Measurements from ENCODE around the gene MAP2K5.

Gene MAP2K5

DNA sequence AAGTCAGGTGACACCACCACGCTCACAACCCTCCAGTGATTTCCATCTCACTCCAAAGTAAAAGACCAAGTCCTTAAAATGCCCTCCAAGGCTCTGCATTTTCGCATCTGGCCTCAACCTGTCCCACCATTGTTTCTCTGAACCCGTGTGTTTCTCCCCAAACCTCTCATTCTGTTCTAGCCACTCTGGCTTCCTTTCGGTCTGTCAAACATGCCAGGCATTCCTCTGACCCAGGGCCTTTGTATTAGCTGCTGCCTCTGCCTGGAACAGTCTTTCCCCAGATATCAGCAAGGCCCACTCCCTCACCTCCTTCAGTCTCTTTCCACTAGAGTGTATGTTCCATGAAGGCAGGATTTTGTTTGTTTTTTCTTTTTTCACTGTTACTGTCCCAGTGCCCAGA is 16.0 kb downstream of the MAP2K5 start:
- no peaks in the 10 kb centered on the region for H3K4me1 ChIP-seq (ENCODE audit: control insufficient read depth in 1 of 2, insufficient read depth in 2 of 2, low read length in 2 of 2)
- no peaks in the 10 kb centered on the region for H3K9me3 ChIP-seq (ENCODE audit: control insufficient read depth in 1 of 2, low read length in 2 of 2)
- no peak overlapping the region for H3K27ac ChIP-seq (ENCODE audit: low read depth, low read length)
- H3K9ac ChIP-seq (ENCODE audit: low read depth in 1 of 2, low read length in 2 of 2), result no peak overlapping the region
- no peaks in the 10 kb centered on the region for H3K27me3 ChIP-seq (ENCODE audit: control insufficient read depth in 1 of 2, insufficient read depth in 2 of 2, low read length in 2 of 2)
- H3K36me3 ChIP-seq (ENCODE audit: control insufficient read depth in 1 of 2, insufficient read depth in 2 of 2, low read length in 2 of 2), result peaks cover 9 to 16% of the 10 kb centered on the region in 2 donors
- no peak overlapping the region for H3K4me3 ChIP-seq (ENCODE audit: low read depth in 1 of 2, low read length in 2 of 2)

DNA sequence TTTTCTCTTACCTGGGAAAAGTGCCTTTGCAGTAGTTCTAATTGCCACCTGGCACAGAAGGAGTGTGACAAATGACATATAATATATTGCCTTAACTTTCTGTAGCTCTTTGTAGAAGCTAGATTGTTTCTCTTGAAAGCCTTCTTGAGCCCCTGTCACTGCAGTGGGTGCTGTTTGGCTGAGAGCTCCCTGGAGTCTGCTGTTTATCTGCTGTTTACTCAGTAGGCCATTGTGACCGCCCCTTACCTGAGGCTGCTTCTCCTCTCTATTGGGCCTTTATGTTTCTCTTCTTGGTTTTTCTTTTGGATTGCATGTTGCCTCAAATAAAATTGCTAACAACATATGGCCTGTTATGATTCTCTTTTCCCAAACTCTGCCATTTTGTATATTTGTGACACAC is 16.7 kb downstream of the MAP2K5 start:
- H3K36me3 ChIP-seq (ENCODE audit: control insufficient read depth in 1 of 2, insufficient read depth in 2 of 2, low read length in 2 of 2), result peaks cover 9 to 19% of the 10 kb centered on the region in 2 donors

DNA sequence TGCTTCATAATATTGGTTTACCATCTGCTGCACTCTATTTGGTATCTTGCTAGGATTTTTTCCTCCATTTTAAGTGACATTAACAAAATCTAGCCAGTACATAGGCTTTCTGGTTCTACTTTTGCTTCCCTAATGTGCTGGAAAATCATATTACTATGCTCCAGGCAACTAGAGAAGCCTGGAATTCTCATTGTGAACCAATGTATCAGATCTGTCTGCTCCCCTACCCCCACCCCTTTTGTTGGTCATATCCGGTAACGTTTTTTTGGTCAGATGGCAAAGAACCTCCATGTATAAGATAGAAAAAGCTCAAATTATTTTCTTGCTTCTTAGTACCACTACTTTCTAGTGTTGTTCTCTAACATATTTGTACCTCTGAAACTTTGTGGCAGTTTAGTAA is 17.1 kb downstream of the MAP2K5 start:
- Histone ChIP-seq H3K9me3 (ENCODE audit: control insufficient read depth in 1 of 2, low read length in 2 of 2) (no peaks in the 10 kb centered on the region), H3K27ac (ENCODE audit: low read depth, low read length) (no peak overlapping the region), H3K36me3 (ENCODE audit: control insufficient read depth in 1 of 2, insufficient read depth in 2 of 2, low read length in 2 of 2) (peaks cover 9 to 21% of the 10 kb centered on the region in 2 donors), H3K4me1 (ENCODE audit: control insufficient read depth in 1 of 2, insufficient read depth in 2 of 2, low read length in 2 of 2) (no peaks in the 10 kb centered on the region), H3K27me3 (ENCODE audit: control insufficient read depth in 1 of 2, insufficient read depth in 2 of 2, low read length in 2 of 2) (no peaks in the 10 kb centered on the region), H3K9ac (ENCODE audit: low read depth in 1 of 2, low read length in 2 of 2) (no peak overlapping the region), H3K4me3 (ENCODE audit: low read depth in 1 of 2, low read length in 2 of 2) (no peak overlapping the region)

More for the DNA sequence above, 16.7 kb downstream of the MAP2K5 start:
- Histone ChIP-seq H3K4me3 (ENCODE audit: low read depth in 1 of 2, low read length in 2 of 2) (no peak overlapping the region), H3K27ac (ENCODE audit: low read depth, low read length) (no peak overlapping the region), H3K9me3 (ENCODE audit: control insufficient read depth in 1 of 2, low read length in 2 of 2) (no peaks in the 10 kb centered on the region), H3K9ac (ENCODE audit: low read depth in 1 of 2, low read length in 2 of 2) (no peak overlapping the region), H3K4me1 (ENCODE audit: control insufficient read depth in 1 of 2, insufficient read depth in 2 of 2, low read length in 2 of 2) (no peaks in the 10 kb centered on the region), H3K27me3 (ENCODE audit: control insufficient read depth in 1 of 2, insufficient read depth in 2 of 2, low read length in 2 of 2) (no peaks in the 10 kb centered on the region)

DNA sequence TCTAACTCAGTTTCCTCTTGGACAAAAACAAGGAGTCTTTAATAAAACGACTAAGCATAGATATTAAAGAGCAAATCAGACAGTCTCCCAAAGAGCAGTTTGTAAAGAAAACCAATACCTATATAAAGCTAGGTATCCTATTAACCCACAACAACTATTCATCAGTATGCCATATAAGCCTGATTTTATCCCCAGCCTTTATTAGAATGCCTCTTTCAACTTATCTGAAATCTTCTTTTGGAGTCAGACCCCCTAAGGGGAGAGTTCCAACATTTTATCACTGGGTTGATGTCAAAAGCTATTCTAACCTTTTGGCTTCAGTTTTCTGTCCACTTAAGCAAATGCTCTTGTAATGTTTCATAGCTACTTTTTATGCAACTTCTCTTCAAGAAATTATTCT is 17.8 kb downstream of the MAP2K5 start:
- Histone ChIP-seq H3K4me3 (ENCODE audit: low read depth in 1 of 2, low read length in 2 of 2) (no peak overlapping the region), H3K27me3 (ENCODE audit: control insufficient read depth in 1 of 2, insufficient read depth in 2 of 2, low read length in 2 of 2) (no peaks in the 10 kb centered on the region), H3K9ac (ENCODE audit: low read depth in 1 of 2, low read length in 2 of 2) (no peak overlapping the region), H3K9me3 (ENCODE audit: control insufficient read depth in 1 of 2, low read length in 2 of 2) (no peaks in the 10 kb centered on the region), H3K36me3 (ENCODE audit: control insufficient read depth in 1 of 2, insufficient read depth in 2 of 2, low read length in 2 of 2) (peaks cover 9 to 21% of the 10 kb centered on the region in 2 donors), H3K27ac (ENCODE audit: low read depth, low read length) (no peak overlapping the region), H3K4me1 (ENCODE audit: control insufficient read depth in 1 of 2, insufficient read depth in 2 of 2, low read length in 2 of 2) (no peaks in the 10 kb centered on the region)

DNA sequence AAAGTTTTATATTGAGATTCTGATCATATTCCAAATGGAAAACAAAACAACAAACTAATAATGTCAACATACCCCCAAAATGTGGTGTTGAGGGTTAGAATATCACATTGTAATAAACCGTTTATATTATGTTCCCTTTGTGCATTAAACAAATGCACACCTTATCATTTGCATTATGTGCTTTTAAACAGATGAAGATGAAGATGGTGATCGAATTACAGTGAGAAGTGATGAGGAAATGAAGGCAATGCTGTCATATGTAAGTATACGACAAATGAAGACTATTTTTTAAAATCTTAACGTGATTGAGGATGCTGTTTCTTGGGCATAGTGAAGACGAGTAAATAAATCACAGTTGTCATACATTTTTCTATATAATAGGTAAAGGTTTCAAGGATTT is 20.6 kb downstream of the MAP2K5 start:
- no peak overlapping the region for H3K27ac ChIP-seq (ENCODE audit: low read depth, low read length)
- H3K27me3 ChIP-seq (ENCODE audit: control insufficient read depth in 1 of 2, insufficient read depth in 2 of 2, low read length in 2 of 2), result no peaks in the 10 kb centered on the region
- H3K4me3 ChIP-seq (ENCODE audit: low read depth in 1 of 2, low read length in 2 of 2), result no peak overlapping the region
- H3K36me3 ChIP-seq (ENCODE audit: control insufficient read depth in 1 of 2, insufficient read depth in 2 of 2, low read length in 2 of 2), result peaks cover 9 to 17% of the 10 kb centered on the region in 2 donors
- H3K9me3 ChIP-seq (ENCODE audit: control insufficient read depth in 1 of 2, low read length in 2 of 2), result no peaks in the 10 kb centered on the region
- no peak overlapping the region for H3K9ac ChIP-seq (ENCODE audit: low read depth in 1 of 2, low read length in 2 of 2)
- H3K4me1 ChIP-seq (ENCODE audit: control insufficient read depth in 1 of 2, insufficient read depth in 2 of 2, low read length in 2 of 2), result no peaks in the 10 kb centered on the region

DNA sequence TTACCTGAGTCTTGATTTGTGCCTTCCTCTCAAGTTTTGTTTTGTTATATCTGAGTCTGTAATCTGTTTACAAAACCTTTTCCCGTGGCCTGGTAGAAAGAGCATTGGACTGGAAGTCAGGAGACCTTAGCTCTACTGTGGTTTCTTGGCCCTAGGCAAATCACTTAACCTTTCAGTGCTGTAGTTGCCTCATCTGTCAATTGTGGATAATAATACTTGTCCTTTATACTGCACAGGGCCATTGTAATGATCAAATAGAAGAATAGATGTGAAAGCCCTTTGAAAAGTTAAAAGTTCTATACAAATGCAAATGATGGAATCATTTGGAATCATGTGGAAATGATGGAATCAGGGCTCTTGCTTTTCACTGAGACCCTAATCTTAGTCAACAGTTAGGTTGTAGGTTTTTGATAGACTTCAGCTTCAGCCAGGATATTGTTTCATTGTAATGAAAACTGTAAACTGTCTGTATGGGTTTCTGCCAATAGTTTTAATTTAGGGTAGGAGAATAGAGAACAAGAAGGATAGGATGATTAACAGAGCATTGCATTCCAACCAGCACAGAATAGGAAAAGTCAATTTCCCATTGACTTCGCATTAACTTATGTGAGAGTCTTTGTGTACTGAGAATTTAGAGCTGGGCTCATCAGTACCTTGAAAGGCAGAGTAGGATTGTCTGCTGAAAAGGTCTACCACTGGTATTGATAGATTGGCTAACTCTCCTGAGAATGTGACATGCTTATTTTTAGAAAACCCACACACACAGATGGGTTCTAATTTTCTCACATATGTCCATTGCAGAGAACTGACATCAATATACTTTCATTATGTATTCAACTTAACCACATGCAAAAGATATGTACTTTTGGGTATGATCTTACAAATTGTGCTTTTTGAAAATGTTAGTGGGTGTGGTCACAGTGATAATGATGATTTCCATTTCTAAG is 21.8 kb downstream of the MAP2K5 start:
- Histone ChIP-seq H3K36me3 (ENCODE audit: control insufficient read depth in 1 of 2, insufficient read depth in 2 of 2, low read length in 2 of 2) (peaks cover 2 to 5% of the 10 kb centered on the region in 2 donors), H3K27ac (ENCODE audit: low read depth, low read length) (no peak overlapping the region), H3K4me1 (ENCODE audit: control insufficient read depth in 1 of 2, insufficient read depth in 2 of 2, low read length in 2 of 2) (peaks cover 0 to 4% of the 10 kb centered on the region in 2 donors), H3K27me3 (ENCODE audit: control insufficient read depth in 1 of 2, insufficient read depth in 2 of 2, low read length in 2 of 2) (no peaks in the 10 kb centered on the region), H3K4me3 (ENCODE audit: low read depth in 1 of 2, low read length in 2 of 2) (no peak overlapping the region), H3K9ac (ENCODE audit: low read depth in 1 of 2, low read length in 2 of 2) (no peak overlapping the region), H3K9me3 (ENCODE audit: control insufficient read depth in 1 of 2, low read length in 2 of 2) (no peaks in the 10 kb centered on the region)

DNA sequence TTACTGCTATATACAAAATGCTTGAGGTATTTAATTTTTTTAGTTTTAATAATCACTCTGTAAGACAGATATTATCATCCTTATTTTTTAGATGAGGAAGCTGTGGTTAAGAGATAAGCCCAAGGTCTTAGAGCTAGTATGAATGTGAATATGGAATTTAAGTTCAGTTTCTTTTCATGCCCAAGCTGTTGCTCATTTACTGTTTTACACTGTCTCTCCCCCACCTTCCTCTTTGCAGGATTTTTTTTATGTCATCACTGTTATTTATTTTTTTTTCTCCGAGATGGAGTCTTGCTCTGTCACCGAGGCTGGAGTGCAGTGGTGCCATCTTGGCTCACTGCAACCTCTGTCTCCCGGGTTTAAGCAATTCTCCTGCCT is 22.5 kb downstream of the MAP2K5 start:
- Histone ChIP-seq H3K27me3 (ENCODE audit: control insufficient read depth in 1 of 2, insufficient read depth in 2 of 2, low read length in 2 of 2) (no peaks in the 10 kb centered on the region), H3K9me3 (ENCODE audit: control insufficient read depth in 1 of 2, low read length in 2 of 2) (no peaks in the 10 kb centered on the region), H3K27ac (ENCODE audit: low read depth, low read length) (no peak overlapping the region), H3K36me3 (ENCODE audit: control insufficient read depth in 1 of 2, insufficient read depth in 2 of 2, low read length in 2 of 2) (peaks cover 0 to 5% of the 10 kb centered on the region in 2 donors), H3K4me1 (ENCODE audit: control insufficient read depth in 1 of 2, insufficient read depth in 2 of 2, low read length in 2 of 2) (peaks cover 5 to 11% of the 10 kb centered on the region in 2 donors), H3K9ac (ENCODE audit: low read depth in 1 of 2, low read length in 2 of 2) (no peak overlapping the region), H3K4me3 (ENCODE audit: low read depth in 1 of 2, low read length in 2 of 2) (no peak overlapping the region)

DNA sequence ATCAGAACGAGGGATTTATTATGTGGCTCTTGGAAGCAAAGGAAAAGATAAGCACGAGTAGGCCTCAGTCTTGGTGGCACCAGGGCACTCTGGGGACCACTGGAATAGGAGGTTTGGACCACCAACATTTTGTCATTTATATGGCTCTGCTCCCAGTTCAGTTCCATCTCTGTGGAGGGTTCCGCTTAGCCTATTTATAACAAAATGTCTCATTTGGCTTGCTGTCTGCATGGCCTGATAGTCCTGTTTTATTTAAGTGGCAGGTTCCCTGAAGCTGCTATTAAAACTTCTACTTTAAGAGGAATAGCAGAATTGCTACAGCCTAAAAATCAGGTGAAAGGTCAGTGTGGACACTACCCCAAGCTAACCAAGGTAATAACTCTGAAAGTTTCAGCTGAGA is 27.2 kb downstream of the MAP2K5 start:
- Histone ChIP-seq H3K27ac (ENCODE audit: low read depth, low read length) (no peak overlapping the region), H3K36me3 (ENCODE audit: control insufficient read depth in 1 of 2, insufficient read depth in 2 of 2, low read length in 2 of 2) (no peaks in the 10 kb centered on the region), H3K4me3 (ENCODE audit: low read depth in 1 of 2, low read length in 2 of 2) (no peak overlapping the region), H3K27me3 (ENCODE audit: control insufficient read depth in 1 of 2, insufficient read depth in 2 of 2, low read length in 2 of 2) (no peaks in the 10 kb centered on the region), H3K9ac (ENCODE audit: low read depth in 1 of 2, low read length in 2 of 2) (no peak overlapping the region), H3K9me3 (ENCODE audit: control insufficient read depth in 1 of 2, low read length in 2 of 2) (no peaks in the 10 kb centered on the region), H3K4me1 (ENCODE audit: control insufficient read depth in 1 of 2, insufficient read depth in 2 of 2, low read length in 2 of 2) (peaks cover 19 to 34% of the 10 kb centered on the region in 2 donors)

DNA sequence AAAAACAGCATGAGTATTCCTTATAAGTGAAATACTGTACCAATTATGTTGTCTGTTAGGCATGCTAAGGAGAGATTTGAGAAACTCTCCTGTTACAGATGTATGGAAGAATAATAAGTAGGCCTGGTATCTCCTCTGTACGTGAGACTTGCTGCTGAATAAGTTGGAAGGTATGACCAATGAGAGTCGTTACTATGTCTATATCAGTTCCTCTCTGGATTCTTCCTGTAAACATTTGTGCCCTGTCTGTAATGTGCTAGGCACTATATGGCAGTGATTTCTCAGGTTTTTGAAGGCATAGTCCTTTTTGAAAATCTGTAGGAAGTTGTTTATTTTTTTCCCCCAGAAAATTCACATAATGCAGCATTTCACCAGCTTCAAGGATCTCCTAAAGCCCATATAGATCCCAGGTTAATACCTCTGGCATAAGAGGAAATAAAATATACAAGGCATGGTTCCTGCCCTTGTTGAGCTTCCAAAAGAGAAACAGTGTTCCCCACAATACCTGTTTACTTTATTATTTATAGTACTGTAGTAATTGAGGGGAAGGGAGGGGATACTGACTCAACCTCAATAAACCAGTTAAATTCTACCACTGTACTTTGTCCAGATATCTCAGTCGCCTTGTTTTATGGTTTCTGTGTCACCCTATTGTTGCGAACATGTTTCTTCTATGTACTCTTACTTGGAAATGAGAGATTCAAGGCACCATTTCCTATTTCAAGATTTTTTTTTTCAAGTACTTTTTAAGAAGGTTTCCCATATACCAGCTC is 28.6 kb downstream of the MAP2K5 start:
- Histone ChIP-seq H3K4me3 (ENCODE audit: low read depth in 1 of 2, low read length in 2 of 2) (no peak overlapping the region), H3K27ac (ENCODE audit: low read depth, low read length) (peak overlapping the region; percentile 34), H3K4me1 (ENCODE audit: control insufficient read depth in 1 of 2, insufficient read depth in 2 of 2, low read length in 2 of 2) (peaks cover 19 to 34% of the 10 kb centered on the region in 2 donors), H3K36me3 (ENCODE audit: control insufficient read depth in 1 of 2, insufficient read depth in 2 of 2, low read length in 2 of 2) (no peaks in the 10 kb centered on the region), H3K27me3 (ENCODE audit: control insufficient read depth in 1 of 2, insufficient read depth in 2 of 2, low read length in 2 of 2) (no peaks in the 10 kb centered on the region), H3K9me3 (ENCODE audit: control insufficient read depth in 1 of 2, low read length in 2 of 2) (no peaks in the 10 kb centered on the region), H3K9ac (ENCODE audit: low read depth in 1 of 2, low read length in 2 of 2) (no peak overlapping the region)

All from duodenal mucosa (tissue), 2 donors.